Measurements from ENCODE around the gene SLU7. TPM values are rescaled to one million over a fixed set of nuclear protein-coding genes. Genes with fewer than 3 reads are reported as not detected.

Gene SLU7
- total RNA-seq, 1 experiment from 2014 or later: 33.3 TPM

DNA sequence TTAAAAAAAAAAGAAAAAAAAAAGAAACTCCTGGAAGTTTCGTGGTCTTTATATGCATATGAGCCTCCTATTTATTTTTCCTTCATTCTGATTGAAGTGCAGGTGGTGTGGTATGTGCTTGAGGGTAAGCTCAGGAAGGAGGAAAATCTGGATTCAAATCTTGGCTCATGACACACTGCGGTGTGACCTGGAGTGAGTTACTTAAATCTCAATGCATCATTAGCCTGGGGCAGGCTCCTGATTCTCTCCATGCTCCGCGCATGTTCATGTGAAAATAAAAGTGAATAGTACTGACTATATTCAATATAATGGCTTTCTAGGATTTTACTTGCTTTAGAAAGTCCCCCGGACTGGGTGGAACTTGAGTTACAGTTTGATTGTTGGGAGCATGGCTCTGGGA is 38.4 kb upstream of the SLU7 start:
- Histone ChIP-seq H3K9me3 (ENCODE audit: control insufficient read depth, low read depth, low read length) (no peaks in the 10 kb centered on the region), H2BK120ac (ENCODE audit: low read depth, low read length, poor library complexity, severe bottlenecking) (no peak overlapping the region), H2BK20ac (ENCODE audit: low read depth, low read length, poor library complexity, severe bottlenecking) (no peak overlapping the region), H3K18ac (ENCODE audit: insufficient read length, low read depth, low read length) (no peak overlapping the region), H2BK15ac (ENCODE audit: low read depth, low read length) (no peak overlapping the region), H3K4ac (ENCODE audit: low read depth, low read length) (no peak overlapping the region), H3K23ac (ENCODE audit: insufficient read length, low read depth, low read length) (no peak overlapping the region), H3K4me1 (ENCODE audit: insufficient read depth, low read length) (no peaks in the 10 kb centered on the region), H4K91ac (ENCODE audit: insufficient read length, low read depth, low read length) (no peak overlapping the region), H3K14ac (ENCODE audit: insufficient read depth, low read length) (no peak overlapping the region), H3K79me2 (ENCODE audit: insufficient read depth, low read length) (no peaks in the 10 kb centered on the region), H4K20me1 (ENCODE audit: control insufficient read depth, insufficient read depth, insufficient read length) (no peaks in the 10 kb centered on the region), H2AFZ (ENCODE audit: low read length) (no peak overlapping the region), H2BK12ac (ENCODE audit: insufficient read length, low read depth, low read length) (no peak overlapping the region), H3K4me2 (ENCODE audit: insufficient read depth, insufficient read length, low read length) (no peak overlapping the region), H3K27ac (ENCODE audit: insufficient read length, low read depth, low read length) (no peak overlapping the region), H3K23me2 (ENCODE audit: insufficient read length, low read depth, low read length, poor library complexity, severe bottlenecking) (no peaks in the 10 kb centered on the region), H4K8ac (replicated peaks; ENCODE audit: insufficient read length, low read depth, low read length) (no peak overlapping the region), H3K79me1 (ENCODE audit: insufficient read depth, low read depth, low read length, poor library complexity, severe bottlenecking) (no peaks in the 10 kb centered on the region), H2AK5ac (ENCODE audit: insufficient read length, low read length) (no peak overlapping the region), H3K9ac (ENCODE audit: extremely low read depth, insufficient read length, low read length) (no peak overlapping the region), H3K56ac (ENCODE audit: insufficient read length, low read depth, low read length) (no peak overlapping the region), H4K5ac (ENCODE audit: insufficient read length, low read depth, low read length) (no peak overlapping the region), H3K27me3 (ENCODE audit: insufficient read depth, low read length) (no peaks in the 10 kb centered on the region), H3T11ph (ENCODE audit: low read length) (no peak overlapping the region), H2BK5ac (ENCODE audit: insufficient read length, low read length) (no peak overlapping the region)
- no peak overlapping the region for H3K27ac Mint-ChIP-seq
- TF ChIP-seq CTCF (conservative IDR thresholded peaks at IDR 0.05): no peak
- WGBS (ENCODE audit: extremely low coverage, insufficient read length, low lambda C conversion rate): no CpG with 5 or more reads among the region's 5 CpGs
- no peak overlapping the region for H3K4me3 Mint-ChIP-seq
- H3K4me1 Mint-ChIP-seq: peaks cover 0 to 4% of the 10 kb centered on the region in 2 experiments; a peak in 1 of 4 replicates
- no peak for DNase-seq
- peaks cover 4 to 9% of the 10 kb centered on the region in 2 experiments; a peak in 3 of 5 replicates for H3K9me3 Mint-ChIP-seq
- peaks cover 0 to 5% (median 2%) of the 10 kb centered on the region in 3 experiments; a peak in 2 of 7 replicates for H3K36me3 Mint-ChIP-seq (ENCODE audit: insufficient read depth in 1 of 3, low read depth in 3 of 3)
- H3K27me3 Mint-ChIP-seq (ENCODE audit: low read depth): no peaks in the 10 kb centered on the region

All from H9 (cell line).